GM18868 (cell line): ENCODE data around the gene PLCG2.
"Not testable (repeated sequence)": the region's sequence is repeated elsewhere in the genome, so short reads cannot be mapped to it uniquely, and the experiment has no call there.

ENCODE experiments used
- ATAC-seq: cut with Tn5 transposase; IDR thresholded peaks from one replicate; pipeline ENCODE4 v1.9.1; 2021; ENCODE audit warnings: mild to moderate bottlenecking, moderate library complexity; ENCODE audit not compliant: unreplicated experiment

The PLCG2 gene

DNA sequence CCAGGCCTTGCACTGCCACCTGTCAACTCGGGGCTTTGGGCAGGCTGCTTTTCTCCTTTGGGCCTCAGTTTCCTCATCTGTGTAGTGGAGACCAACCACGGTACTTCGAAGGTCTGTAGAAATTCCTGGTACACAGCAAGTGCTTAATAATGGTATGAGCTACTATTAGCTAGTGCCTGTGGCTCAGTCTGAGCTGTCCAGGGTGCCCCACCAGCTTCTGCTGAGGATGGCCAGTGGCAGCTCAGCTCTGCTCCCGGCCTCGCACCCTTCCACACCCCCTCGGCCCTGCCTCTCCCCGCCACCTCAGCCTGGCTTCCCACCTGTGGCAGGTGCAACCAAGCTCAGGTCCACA is 26.2 kb upstream of the PLCG2 start:
- no peak for ATAC-seq

DNA sequence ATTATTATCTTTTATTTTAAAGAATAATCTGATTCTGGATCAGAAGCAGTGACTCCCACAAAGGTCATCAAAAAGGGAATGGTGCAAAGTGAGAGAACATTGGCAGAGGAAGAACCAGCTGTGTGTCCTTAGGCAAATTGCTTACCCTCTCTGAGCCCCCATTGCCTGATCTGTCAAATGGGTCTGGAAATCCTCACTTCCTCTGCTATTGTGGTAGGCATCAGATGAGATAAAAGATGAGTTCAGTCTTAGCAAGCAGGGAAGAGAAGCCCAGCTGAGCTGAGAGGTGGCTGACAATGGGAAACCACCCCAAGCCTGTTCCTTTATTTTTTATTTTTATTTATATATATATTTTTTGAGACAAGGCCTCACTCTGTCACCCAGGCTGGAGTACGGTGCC is 24.2 kb upstream of the PLCG2 start:
- ATAC-seq = no peak

DNA sequence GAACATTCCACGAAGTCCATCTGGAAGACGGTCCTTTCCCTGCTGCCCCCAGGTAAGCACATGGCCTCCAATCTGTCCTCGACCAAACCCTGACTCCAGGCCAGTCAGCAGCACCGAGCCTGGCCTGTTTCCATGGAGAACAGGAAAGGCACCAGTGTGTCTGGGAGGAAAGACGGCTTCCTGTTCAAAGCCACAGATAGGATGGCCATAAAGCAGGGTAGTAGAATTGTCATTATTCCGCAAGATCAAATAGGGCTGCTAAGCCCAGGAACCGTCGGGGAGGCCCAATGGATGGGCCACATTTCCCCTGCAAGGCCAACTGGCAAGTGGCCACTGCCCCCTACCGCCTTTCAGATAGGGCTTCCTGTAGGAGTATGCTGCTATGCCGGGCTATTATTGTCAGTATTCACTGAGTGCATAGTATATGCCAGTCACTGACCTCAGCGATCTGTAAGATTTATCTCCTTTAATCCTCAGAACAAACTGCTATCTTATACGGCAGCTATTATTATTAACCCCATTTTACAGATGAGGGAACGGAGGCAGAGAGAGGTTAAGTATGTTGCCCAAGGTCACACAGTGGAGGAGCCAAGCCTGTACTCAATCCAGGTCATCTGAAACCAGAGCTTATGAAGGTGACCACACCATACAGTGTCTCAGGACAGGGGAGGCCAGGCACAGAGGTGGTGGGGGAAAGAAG is 23.0 kb upstream of the PLCG2 start:
- ATAC-seq = no peak

DNA sequence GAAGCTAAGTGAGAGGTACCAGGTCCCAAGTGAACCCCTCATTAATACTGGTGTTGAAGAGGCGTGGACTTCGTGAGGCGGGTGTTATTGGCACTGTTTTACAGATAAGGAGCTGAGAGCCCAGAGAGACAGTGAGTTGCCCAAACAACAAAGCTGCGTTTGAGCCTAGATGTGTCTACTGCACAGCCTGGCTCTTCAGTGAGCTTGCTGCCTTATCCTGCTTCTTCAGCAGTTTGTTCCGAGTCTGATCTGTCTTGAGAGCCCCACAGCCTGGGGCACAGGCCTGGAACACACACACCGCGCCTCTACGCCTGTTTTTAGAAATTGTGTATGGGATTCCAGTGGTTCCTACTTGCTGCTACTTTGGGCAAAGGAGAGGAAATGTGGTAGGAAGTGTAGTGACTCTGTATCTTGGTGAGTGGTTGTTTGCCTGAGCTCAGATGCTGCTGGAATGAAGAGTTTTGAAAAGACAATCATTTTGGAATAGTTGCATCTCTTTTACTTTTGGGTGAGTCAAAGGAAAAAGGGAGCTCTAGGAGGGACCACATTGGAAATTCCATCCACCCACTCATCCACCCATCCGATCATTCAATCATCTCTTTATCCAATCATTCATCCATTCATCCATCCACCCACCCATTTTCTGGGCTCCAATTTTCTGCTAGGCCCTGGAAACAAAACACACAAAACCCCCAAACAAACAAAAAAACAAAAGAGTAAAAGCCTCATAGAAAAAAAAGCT is 22.3 kb upstream of the PLCG2 start:
- no peak for ATAC-seq

DNA sequence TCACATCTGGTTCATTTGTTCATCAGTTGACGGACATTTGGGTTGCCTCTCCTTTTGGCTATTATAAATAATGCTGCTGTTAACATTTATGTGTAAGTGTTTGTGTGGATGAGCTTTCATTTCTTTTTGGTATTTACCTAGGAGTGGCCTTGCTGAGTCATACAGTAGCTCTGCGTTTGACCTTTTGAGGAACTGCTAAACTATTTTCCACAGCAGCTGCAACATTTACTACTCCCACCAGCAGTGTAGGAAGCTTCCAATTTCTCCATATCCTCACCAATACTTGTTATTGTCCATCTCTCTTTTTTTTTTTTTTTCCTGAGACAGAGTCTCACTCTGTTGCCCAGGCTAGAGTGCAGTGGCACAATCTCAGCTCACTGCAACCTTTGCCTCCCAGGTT is 20.7 kb upstream of the PLCG2 start:
- no peak for ATAC-seq

DNA sequence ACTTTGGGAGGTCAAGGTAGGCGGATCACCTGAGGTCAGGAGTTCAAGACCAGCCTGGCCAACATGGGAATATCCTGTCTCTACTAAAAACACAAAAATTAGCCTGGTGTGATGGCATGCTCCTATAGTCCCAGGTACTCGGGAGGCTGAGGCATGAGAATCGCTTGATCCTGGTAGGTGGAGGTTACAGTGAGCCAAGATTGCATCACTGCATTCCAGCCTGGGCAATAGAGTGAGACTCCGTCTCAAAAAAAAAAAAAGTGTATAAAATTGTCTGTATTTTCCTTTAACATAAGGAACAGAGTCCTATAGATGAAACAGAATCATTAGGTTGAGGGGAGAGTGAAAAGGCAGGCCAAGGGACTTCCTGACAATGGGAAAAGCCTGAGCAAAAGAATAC is 16.8 kb upstream of the PLCG2 start:
- not testable (repeated sequence) for ATAC-seq

DNA sequence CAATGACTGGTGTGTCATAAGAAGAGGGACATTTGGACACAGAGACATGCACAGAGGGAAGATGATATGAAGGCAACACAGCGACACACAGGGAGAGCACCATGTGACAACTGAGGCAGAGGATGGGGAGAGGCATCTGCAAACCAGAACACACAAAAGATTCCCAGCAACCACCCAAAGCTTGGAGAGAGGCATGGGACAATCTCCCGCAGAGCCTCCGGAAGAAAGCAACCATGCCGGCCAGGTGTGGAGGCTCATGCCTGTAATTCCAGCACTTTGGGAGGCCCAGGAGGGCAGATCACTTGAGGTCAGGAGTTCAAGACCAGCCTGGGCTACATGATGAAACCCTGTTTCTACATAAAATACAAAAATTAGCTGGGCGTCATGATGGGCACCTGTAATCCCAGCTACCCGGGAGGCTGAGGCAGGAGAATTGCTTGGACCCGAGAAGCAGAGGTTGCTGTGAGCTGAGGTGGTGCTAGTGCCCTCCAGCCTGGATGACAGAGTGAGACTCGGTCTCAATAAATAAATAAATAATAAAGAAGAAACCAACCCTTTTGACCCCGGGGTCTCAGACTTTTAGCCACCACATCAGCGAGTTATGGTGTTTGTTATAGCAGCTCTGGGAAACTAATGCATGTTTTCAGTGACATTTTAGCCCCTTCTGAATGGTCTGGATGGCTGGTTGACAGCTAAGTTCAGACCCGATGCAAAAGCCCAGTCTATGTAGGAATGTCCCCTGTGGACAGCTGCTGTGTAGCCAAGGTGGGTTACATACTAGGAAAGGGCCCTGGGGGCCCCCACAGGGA is 13.8 kb upstream of the PLCG2 start:
- ATAC-seq = no peak

DNA sequence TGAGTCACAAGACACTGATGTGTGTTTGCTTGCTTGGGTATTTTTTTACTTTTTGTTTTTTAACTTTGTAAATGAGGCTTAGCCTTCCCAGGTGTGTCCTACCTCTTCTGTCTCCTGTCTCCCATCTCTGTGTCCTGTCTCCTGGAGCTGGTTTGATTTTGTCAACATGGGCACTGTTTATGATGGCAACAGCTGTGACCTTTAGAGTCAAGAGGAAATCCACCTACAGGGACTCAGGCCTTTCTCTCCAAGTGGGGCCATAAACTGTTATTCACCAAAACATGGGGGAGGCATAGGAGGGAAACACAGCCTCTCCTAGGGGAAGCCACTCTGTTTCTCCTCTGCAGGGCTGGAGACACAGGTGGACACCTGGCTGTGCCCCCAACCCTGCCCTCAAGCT is 13.1 kb upstream of the PLCG2 start:
- no peak for ATAC-seq

DNA sequence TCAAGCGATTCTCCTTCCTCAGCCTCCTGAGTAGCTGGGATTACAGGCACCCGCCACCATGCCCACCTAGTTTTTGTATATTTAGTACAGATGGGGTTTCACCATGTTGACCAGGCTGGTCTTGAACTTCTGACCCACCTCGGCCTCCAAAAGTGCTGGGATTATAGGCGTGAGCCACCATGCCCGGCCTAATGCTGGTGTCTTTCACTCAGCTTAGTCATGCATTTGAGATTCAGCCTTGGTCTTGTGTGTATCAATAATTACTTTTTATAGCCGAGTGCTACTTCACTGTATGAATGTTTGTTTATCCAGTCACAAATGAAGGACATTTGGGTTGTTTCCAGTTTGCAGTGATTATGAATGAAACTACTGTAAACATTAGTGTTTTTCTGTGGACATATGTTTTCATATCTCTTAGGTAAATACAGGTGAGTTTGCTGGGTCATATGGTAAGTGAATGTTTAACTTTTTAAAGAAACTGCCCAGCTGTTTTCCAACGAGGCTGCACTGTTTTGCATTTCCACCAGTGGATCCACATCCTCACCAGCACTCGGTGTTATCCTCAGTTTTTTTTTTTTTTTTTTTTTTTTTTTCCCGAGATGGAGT is 11.0 kb upstream of the PLCG2 start:
- ATAC-seq = no peak

DNA sequence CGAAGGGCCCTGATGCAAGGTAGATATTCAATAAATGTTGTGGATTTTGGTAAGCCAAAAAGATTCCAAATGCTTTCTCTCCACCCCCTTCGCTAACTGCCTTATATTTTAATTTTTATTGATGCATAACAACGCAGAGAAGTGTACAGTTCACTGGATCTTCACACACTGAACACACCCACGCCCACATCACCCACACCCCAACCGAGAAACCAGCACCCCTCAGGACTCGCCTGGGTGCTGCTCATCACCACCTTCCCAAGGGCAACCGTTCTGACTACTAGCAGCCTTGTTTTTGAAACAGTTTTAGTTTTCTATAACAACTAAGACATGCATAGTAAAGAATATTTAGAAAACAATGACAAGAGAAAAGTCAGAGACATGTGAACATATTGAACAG is 9.1 kb upstream of the PLCG2 start:
- ATAC-seq = no peak

DNA sequence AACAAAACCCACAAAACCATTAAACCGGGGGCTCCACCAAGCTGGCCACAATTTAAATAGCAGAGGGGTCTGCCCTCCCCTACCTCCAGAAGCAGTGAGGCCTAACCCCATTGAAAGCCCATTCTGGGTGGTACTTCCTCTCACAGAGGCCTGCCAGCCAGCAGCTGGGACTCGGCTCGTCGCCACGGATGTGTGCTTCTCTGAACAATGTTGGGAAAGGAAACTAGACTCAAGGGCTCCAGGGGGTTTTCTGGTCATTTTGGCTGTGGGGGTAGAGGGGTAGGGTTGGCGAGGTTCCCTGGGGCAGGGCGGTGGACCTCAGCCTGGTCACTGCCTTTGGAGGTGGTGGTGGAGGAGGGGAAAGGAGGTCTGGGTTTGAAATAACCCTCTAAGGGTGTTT is 4.7 kb upstream of the PLCG2 start:
- ATAC-seq = no peak

DNA sequence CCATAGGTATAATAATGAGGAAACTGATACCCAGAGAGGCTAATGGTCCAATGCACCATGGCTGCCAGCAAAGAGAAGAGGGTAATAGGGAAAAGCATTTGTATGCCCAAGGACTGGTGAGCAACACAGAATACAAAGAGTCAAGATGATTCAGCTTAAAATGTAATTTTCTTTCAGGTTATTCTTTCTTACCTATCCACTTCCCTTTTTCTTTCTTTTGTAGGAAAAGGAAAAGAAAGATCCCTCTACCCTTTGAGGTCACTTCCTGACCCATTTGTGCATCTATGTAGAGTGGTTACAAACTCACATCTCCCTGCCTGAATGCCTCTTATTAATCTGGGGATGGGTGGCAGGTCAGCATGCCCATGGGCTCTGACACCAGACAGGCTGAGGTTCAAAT is 3.5 kb upstream of the PLCG2 start:
- no peak for ATAC-seq

DNA sequence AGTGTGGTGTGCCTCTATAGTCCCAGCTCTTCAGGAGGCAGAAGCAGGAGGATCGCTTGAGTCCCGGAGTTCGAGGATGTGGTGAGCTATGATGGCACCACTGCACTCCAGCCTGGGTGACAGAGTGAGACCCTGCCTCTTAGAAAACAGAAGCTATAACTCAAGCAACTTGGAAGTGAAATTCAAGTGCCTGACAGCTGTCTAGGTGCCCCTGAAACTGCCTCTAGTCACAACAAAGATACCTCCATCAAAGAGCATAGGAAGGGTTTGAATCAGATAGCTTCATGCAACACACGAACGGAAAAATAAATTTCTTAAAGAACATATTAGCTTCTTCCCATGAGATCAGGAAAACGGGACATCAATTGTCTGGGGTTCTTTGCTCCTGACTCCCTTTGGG is 860 bp upstream of the PLCG2 start:
- ATAC-seq = no peak

DNA sequence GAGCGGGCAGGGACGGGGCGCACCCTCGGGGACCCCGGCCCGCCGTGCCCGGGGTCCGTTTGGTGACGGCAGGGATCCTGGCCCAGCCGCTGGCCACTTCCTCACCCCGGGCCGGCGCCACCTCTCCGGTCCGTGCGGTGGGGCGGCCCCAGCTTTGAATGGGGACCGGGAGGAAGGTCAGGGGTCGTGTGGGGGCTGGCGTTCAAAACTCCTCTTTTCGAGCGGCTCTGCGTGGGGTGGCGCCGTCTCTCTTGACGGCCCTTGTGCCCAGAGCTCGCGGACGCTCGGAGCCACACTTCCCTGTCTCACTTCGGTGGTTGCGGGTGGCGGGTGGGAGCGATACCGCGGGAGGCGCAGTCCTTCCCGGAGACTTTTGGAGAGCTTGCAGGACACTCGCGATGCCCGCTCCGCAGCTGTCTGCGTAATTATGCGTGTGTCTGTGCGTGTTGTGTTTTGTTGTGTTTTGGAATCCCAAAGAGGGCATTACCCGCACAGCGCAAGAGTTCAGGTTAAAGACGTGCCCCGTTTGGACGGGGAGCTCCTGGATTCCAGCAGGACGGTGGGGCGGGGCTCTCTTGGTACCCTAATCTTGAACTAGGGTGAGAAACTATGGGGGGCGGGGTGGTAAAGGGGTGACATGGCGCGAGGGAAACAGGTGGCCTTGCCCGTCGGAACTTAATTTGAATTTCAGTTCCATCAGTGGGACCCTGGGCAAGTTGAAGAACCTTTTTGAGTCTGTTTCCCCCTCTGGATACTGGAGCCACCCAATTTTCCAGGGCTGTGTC is 637 bp downstream of the PLCG2 start:
- no peak for ATAC-seq

DNA sequence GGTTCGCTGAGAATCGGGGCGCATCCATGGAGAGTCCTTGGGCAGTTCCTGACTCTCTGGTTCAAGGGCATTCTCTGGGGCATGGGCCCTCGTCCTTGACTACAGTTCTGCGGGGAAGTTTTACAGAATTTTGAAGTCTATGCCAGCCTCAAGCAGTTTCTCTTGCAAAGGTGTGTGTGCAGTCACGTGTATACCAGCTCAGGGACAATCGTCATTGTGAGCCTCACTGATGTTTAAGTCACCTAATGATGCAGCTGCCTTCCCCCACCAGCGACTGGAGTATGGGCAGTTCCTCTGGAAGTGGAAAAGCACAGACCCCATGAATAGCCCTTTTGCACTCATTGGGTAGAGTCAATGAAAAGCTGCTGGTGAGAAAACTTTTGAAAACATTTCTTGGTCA is 1.3 kb downstream of the PLCG2 start:
- no peak for ATAC-seq

DNA sequence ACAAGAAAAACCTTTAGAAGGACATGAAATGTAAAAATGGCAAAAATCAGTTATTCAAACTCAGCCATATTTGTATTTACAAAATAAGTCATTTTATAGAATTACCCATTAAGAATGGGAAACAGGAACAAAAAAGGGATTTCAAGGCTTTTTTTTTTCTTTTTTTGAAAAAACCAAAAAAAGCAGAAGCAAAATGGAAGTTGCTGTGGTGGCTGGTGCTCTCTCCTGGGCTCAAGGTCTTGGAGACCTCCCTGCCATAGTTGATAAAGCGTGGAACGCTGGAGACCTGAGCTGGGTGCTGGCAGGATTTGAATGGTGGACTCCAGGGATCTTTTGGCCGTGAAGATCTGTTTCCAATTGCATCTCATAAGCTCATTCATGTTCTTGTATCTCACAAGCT is 3.1 kb downstream of the PLCG2 start:
- no peak for ATAC-seq

DNA sequence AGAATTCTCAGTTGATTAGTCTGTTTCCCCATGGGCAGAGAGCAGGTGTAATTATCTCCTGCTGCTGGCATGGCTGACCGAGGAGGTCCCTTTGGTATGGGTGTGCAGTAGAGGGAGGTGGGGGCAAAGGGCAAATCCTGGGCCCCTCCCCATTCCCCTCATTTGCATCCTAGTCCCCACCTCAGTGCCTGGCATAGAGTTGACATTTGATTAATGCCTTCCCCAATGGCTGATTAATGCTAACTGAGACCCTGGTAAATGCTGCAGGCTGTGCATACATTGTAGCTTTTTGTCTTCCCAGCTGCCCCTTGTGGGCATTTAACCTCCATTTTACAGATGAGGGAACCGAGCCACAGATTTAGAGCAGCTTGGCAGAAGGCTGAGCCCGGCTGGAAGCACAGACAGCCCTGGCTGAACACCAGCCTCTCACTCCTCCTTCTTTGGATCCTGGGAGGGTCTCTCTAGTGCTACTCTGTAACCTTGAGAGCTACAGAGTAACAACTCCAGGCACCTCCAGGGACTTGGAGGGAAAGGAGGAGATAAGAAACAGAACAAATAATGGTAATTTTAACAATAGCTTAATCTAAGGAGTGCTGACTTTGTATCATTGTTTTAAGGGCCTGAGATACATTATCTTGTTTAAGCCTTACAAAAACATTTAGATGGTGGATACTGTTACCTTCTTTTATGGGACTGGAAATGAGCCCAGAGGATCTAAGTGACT is 5.1 kb downstream of the PLCG2 start:
- no peak for ATAC-seq

DNA sequence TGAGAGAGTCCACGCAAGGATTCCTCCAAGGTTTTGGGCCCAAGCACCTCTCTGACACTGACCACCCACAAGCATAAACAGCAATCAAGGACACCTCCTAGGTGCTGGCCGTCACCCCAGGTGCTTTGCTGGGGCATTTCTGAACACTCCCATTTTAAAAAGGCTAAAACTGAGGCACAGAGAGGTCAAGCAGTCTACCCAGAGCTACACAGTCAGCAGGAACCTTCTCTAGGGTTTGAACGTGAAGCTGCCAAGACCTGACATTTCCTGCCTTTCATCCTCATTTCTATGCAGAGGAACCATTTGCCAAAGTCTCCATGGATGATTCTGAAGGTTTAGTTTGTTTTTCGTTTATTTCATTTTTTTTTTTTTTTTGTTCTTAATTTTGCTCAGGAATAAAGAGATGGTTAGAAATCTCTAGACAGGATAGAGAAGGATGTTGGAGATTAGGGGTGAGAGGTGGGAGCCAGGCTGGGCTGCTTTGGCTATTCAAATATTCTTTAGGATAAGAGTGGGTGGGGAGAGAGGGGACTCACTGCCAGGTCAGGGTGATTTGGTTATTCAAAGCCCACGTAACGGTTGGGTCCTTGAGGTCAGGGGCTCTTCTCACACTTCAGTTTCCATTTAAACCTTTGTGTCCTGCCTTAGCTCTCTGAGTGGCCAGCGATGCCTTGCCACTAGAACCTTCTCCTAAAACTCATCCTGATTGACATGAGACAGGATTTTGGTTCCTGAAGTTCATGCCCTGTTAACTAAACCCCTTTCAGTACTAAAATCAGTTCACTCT is 6.2 kb downstream of the PLCG2 start:
- ATAC-seq = no peak

DNA sequence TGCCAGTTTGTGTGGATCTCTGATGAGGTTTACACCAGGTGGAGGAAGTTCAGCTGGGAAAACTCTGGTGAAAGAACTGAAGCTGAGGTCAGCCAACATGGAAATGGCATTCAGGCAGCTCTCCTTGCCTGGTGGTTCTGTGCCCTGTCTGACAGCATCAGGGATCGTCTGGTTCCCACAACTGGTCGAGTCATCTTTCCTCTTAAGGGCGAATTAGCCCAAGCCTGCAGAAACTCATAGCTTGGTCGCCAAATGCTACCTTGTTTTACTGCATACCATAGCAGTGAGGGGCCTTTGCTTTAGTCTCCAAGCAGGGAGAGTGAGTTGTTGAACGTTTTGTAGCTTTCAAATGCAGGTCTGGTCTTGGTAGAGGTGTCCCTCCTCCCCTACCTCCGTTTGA is 7.2 kb downstream of the PLCG2 start:
- no peak for ATAC-seq
